Measurements from ENCODE around the gene N4BP2L1.

N4BP2L1 gene

DNA sequence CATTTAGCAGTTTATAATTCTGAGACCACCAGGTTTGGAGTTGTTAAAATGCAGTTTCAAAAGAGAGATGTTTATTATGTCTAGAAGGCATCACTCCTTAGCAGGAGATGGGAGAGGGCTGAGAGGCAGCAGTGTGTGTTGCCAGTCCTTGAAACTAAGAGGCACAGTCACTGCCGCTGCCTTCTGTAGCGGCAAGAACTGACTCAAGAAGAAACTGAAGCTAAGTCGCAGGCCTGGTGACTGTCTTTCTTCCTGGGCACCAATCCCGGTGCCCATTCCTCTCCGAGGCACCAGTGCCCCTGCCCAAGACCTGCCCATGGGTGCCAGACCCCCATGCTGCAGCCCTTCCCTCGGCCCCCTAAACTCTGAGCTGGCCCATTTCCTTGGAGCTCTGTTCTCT is 20.1 kb downstream of the N4BP2L1 start:
- DNase-seq (ENCODE audit: low read depth): no peak
- H3K4me3 ChIP-seq (ENCODE audit: low read depth, low read length): no peak overlapping the region
- TF ChIP-seq, protein P1, sequence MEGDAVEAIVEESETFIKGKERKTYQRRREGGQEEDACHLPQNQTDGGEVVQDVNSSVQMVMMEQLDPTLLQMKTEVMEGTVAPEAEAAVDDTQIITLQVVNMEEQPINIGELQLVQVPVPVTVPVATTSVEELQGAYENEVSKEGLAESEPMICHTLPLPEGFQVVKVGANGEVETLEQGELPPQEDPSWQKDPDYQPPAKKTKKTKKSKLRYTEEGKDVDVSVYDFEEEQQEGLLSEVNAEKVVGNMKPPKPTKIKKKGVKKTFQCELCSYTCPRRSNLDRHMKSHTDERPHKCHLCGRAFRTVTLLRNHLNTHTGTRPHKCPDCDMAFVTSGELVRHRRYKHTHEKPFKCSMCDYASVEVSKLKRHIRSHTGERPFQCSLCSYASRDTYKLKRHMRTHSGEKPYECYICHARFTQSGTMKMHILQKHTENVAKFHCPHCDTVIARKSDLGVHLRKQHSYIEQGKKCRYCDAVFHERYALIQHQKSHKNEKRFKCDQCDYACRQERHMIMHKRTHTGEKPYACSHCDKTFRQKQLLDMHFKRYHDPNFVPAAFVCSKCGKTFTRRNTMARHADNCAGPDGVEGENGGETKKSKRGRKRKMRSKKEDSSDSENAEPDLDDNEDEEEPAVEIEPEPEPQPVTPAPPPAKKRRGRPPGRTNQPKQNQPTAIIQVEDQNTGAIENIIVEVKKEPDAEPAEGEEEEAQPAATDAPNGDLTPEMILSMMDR (conservative IDR thresholded peaks at IDR 0.05; ENCODE audit: low read depth, low read length): no peak

DNA sequence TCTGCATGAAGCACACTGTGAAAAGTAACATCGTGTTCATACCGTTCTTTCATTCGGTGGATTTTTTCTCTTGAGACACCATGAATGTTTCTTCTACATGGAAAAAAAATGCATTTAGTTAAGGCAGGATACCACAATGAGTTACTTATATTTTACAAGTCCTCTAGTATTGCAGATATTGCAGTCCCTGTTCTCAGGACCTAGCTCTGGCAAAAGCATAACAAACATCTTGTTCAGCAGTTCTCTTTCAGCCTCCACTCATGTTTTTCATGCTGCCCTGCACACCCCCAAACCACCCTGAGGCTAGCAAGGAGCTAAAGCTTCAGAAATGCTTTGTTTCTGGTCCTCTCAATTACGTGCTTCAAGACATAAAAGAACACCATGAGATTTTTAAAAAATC is 24.8 kb downstream of the N4BP2L1 start:
- DNase-seq (ENCODE audit: low read depth): no peak
- H3K4me3 ChIP-seq (ENCODE audit: low read depth, low read length): no peak overlapping the region
- TF ChIP-seq, protein P1 (conservative IDR thresholded peaks at IDR 0.05; ENCODE audit: low read depth, low read length): no peak

DNA sequence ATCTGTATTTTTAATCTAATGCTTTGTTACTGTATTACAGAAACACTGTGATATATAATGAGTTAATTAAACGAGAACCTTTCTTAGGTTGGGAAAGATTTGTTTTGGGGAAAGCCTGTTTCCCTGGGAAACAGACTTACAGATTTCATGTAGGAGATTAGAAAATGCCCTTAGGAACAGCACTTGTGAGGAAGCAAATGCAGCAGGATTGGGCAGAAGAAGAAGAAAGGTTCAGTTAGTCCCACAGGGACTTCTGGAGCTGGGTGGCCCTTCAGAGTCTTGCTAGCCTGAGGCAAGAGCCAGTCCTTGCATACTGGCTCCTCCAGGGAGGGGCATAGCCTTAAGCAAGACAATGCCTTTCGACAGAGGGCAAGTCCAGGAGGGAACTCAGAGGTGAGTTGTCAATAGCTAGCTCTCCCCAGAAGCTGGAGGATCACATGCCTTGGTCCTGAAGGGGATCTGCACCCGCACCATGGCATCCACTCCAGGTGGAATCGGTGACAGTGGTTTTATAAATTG is 36.8 kb downstream of the N4BP2L1 start:
- DNase-seq (ENCODE audit: low read depth): no peak
- TF ChIP-seq, protein P1 (conservative IDR thresholded peaks at IDR 0.05; ENCODE audit: low read depth, low read length): no peak
- no peak overlapping the region for H3K4me3 ChIP-seq (ENCODE audit: low read depth, low read length)

DNA sequence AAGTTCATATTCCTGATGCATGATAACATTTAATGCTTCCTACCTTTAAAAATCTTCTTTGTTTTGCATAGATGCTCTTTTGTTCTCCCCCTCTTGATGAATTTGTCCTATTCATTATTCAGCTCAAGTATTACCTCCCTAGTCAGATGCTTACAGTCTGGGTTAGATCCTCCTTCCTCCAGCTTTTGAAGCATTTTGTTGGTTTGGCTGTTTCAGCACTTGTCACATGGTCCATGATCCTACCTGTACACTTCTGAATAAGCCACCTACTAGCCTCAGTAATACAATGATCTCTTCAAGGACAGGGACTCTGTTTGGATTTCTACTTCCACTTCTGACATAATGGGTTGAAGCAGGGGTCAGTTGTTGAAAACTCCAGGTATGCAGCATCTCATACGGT is 37.4 kb downstream of the N4BP2L1 start:
- DNase-seq (ENCODE audit: low read depth): no peak
- H3K4me3 ChIP-seq (ENCODE audit: low read depth, low read length): no peak overlapping the region
- TF ChIP-seq, protein P1 (conservative IDR thresholded peaks at IDR 0.05; ENCODE audit: low read depth, low read length): no peak

DNA sequence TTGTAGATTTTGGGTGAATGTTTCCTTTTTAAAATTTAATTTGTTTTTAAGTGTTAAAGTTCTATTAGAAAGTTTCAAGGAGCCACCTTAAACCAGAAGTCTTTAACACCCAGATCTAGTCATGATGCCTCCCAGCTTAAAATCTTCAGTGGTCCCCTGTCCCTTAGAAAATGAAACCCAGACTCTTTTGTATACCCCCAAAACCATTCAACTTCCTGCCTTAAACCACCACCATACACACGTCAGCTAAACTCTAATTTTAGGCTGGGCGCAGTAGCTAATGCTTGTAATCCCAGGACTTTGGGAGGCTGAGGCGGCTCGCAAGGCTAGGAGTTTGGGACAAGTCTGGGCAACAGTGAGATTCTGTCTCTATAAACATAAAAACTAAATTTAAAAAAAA is 37.9 kb downstream of the N4BP2L1 start:
- TF ChIP-seq, protein P1 (conservative IDR thresholded peaks at IDR 0.05; ENCODE audit: low read depth, low read length): no peak
- DNase-seq (ENCODE audit: low read depth): no peak
- H3K4me3 ChIP-seq (ENCODE audit: low read depth, low read length): no peak overlapping the region

DNA sequence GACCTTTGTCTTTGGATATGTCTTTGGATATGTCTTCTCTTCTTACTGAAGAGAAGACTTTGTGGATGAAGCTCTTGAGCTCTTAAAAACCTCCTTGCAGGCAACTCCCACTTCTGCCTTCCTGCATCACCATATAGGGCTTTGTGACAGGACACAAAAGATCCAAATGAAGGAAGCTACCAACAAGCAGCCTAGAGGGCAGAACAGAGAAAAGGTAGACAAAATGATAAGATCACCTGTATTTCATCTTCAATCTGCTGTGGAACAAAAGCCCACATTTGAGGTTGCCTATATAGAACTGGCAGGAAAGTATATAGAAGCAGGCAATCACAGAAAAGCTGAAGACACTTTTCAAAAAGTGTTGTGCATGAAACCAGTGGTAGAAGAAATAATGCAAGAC is 42.5 kb downstream of the N4BP2L1 start:
- H3K4me3 ChIP-seq (ENCODE audit: low read depth, low read length): no peak overlapping the region
- TF ChIP-seq, protein P1 (conservative IDR thresholded peaks at IDR 0.05; ENCODE audit: low read depth, low read length): no peak
- no peak for DNase-seq (ENCODE audit: low read depth)

DNA sequence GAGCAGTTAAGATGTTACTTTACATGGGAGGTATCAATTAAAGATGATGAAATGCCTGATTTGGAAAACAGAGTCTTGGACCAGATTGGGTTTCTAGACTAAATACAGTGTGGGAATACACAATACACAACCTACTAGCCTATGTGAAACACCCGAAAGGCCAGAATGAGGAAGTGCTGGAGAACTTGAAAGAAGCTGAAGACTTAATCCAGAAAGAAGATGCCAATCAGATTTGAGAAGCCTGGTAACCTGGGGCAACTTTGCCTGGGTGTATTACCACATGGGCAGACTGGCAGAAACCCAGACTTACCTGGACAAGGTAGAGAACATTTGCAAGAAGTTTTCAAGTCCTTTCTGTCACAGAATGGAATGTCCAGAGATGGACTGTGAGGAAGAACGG is 43.2 kb downstream of the N4BP2L1 start:
- TF ChIP-seq, protein P1 (conservative IDR thresholded peaks at IDR 0.05; ENCODE audit: low read depth, low read length): no peak
- no peak for DNase-seq (ENCODE audit: low read depth)

More for the DNA sequence above, 43.2 kb downstream of the N4BP2L1 start:
- no peak overlapping the region for H3K4me3 ChIP-seq (ENCODE audit: low read depth, low read length)
